ENCODE results near the gene TGM1.

DNA sequence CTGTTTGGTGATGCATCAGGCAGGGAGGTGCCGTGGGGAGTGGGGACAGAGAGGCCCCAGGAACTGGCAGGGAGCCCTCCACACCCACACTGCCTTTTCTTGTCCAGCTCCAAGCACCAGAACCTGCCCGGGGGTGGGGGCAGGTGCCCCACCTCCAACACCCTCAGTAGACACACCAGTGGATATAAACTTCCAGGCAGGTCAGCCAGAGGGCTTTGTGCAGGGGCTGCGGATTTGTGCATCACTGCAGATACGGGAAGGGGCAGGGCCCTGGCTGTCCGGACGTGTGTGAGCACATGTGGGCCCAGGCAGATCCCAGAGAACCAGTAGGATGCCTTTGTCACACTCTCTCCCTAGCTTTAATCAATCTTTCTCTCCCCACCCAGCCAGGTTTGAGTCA is 1.3 kb upstream of the TGM1 start:
- TF ChIP-seq, protein P1, sequence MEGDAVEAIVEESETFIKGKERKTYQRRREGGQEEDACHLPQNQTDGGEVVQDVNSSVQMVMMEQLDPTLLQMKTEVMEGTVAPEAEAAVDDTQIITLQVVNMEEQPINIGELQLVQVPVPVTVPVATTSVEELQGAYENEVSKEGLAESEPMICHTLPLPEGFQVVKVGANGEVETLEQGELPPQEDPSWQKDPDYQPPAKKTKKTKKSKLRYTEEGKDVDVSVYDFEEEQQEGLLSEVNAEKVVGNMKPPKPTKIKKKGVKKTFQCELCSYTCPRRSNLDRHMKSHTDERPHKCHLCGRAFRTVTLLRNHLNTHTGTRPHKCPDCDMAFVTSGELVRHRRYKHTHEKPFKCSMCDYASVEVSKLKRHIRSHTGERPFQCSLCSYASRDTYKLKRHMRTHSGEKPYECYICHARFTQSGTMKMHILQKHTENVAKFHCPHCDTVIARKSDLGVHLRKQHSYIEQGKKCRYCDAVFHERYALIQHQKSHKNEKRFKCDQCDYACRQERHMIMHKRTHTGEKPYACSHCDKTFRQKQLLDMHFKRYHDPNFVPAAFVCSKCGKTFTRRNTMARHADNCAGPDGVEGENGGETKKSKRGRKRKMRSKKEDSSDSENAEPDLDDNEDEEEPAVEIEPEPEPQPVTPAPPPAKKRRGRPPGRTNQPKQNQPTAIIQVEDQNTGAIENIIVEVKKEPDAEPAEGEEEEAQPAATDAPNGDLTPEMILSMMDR (IDR thresholded peaks at IDR 0.05; ENCODE audit: poor library complexity) = no peak
- TF ChIP-seq EZH2 (IDR thresholded peaks at IDR 0.05; ENCODE audit: borderline replicate concordance) = no peak

All from hepatocyte (in vitro differentiated cells).